SHP77 (cell line): ENCODE results near the gene ASIC1.

Experiments used
- DNase-seq, 2 experiments: peaks; one replicate each; lab custom pipeline; 2025; lab: John Stamatoyannopoulos, UW

ASIC1 gene

DNA sequence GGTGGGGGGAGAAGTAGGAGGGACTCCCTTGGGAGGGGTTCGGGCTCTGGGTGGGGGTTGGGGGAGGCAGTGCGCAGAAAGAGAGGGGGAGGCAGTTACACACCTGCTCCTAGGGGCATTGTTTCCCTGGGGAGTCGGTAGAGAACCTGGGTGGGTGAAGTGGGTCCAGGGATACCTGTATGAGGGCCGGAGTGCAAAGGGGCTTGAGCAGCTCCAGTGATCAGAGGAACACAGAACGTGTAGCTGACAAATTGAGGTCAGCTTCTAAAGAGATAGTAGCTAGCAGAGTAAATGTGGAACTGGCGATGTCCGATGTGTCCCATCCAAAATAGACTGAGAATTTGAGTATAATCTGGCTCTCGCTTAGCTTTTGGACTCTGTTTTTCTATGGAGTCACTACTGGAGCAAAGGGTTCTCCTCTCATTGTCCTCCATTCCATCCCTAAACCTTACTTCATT, 28.2 kb downstream of the ASIC1 start:
- DNase-seq: no peak

GRCh38 chr12:50086148-50086547, 28.8 kb downstream of the ASIC1 start:
- DNase-seq: no peak

DNA sequence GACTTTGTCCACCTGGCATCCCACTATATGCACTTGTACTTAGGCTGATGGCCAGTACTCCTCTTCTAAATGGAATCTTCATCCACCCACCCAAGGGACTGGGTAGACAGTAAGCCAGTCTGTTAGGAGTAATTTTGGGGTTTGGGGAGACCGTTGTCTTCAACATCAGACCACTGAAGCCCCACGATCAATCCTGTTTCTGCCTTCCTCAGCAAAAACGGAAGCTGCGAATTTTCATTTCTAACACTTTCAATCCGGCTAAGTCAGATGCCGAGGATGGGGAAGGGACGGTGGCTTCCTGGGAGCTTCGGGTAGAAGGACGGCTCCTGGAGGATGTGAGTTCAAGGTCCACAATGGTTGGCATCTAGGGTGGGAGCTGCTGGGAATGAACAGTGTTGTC, 29.8 kb downstream of the ASIC1 start:
- DNase-seq: no peak

DNA sequence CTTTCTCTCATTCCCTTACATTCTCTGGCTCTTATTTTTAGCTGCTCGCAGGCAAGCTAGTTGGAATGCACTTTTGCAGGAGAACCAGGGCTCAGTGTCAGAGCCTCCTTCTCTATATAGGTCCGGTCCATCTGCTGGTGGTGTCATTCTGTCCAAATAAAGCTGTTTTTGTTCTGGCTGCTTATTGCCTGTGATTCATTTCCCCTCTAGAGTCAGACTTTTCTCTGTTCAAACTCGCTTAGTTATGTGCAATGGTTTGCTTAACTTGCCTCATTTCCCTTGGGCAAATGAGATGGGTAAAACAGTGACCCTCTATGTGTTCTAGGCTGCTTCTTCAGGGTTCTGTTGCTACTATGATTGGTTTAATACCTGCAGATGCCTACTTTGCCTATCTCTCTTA, 30.6 kb downstream of the ASIC1 start:
- DNase-seq: no peak

DNA sequence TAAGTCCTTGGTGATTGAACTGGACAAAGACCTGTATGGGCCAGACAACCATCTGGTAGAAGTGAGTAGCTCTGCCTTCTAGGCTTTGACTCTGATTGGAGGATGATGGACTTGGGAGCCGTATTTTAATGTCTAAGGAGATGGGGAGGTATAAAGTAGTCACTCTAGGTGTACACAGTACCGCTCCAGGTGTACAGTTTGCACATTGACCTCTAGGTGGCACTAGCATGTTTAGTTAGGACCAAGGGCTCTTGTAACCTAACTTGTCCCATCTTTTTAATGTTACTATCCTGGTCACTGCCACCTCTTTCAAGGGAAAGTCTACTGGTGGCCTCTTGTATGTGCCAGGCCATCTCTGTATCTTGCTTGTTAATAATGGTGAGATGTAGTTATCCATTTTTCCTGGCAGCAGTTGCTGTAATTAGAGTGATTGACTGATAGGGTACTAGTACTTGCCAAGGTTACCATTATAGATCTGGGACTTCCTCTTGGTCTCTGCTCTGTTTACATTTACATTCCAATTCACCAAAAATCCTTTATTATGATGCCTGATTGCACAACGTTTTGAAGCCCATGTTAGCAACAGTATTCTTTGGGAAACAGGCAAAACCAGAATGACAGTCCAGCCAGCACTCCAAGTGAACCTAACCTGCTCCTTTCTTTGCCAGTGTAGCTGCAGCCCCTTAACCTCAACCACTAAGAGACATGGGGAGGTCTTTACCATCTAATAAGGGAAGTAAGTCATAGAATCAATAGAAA, 31.4 kb downstream of the ASIC1 start:
- peak; percentile 49 to 51 for DNase-seq

DNA sequence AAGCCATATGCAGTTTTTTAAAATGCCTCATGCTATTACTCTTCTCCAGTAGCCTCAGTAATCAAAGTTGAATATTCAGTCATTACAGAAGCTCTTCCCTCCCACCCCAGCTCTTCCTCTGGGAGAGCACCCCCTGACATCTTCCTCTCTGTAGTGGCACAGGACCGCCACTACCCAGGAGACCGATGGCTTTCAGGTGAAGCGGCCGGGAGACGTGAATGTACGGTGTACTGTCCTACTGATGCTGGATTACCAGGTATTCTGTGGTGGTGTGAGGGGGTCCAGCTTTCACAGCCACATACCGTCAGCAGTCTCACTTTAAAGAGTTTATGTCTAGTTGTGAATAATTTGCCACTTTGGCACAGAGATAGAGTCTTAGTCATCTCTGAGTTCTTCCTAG, 32.3 kb downstream of the ASIC1 start:
- no peak for DNase-seq

DNA sequence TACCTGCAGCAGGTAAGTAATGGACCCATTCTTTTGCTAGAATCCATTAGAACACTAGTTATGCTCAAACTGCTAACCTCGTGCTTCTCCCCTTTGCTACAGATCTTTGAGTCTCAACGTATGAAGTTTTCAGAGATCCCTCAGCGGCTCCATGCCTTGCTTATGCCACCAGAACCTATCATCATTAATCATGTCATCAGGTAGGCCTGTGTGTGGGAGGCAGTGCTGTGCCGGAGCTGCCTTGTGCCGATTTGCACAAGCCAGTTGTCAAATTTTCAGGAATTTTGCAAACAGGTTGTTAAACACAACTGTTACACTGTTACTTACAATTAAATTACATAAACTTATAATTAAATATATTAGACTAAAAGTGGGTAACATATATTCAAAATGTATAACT, 33.0 kb downstream of the ASIC1 start:
- no peak for DNase-seq

GRCh38 chr12:50097952-50098351, 40.6 kb downstream of the ASIC1 start:
- no peak for DNase-seq

DNA sequence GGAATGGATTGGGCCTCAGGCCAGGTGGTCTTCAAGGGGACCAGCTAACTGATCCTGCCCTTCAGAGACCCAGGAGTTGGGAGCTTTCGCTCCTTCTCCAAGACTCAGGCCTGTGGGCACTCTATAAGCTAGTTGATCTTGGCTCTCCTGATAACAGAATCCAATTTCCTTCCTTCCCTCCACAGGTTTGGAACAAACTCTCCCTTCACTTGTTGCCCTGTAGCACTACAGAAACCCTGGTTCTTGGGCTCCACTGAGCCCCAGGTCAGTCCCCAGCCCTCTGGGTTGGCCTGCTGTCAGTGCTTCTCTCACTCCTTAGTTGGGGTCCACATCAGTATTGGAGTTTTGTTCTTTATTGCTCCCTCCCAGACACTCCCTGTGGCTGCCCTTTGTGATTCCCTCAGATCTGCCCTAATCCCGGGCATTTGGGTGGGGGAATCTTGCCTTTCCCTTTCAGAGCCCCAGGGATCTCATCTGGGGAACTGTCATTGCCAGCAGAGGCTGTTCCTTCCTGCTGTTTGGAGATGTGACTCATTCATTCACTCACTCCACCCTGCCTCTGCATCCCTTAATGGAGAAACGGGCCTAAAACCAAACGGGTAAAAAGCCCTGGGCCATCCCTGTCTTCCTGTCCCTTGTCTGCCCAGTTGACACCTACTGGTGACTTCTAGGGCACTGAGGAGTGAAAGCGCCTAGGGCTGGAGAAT, 42.1 kb downstream of the ASIC1 start:
- DNase-seq: no peak

DNA sequence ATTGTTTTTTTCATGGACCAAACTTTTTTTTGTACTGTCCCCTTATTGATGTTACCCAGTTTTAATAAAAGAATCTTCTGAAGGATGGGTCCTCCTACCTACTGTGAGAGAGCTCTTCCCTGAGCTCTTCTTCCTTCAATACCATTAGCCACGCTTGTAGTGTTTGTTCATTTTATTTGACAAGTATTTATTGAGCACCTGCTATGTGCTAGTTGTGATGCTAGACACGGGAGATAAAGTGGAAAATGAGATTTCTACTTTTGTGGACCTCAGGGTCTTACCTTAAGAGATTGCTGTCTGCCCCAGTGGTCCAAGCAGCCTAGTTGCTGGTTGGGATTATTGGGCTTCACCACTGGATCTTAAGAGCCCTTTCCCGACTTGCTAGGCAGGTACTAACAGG, 43.2 kb downstream of the ASIC1 start:
- no peak for DNase-seq

DNA sequence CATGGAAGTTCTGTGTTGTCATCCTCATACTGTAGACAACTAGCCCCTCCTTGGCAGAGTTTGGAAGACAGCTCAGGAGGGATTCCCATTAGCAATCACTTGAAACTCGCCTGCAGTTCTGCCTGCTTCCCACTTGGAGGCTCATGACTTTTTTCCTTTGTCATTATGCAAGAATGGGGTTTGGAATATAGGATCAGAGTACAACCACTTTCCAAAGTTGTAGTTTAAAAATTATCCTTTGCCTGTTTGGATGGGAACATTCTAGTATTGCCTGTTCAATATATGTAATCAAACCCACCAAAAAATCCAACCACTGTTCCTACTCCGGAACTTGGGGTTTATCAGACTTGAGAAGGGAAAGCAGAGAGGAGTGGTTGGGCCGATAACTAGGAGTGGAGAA, 44.3 kb downstream of the ASIC1 start:
- no peak for DNase-seq

DNA sequence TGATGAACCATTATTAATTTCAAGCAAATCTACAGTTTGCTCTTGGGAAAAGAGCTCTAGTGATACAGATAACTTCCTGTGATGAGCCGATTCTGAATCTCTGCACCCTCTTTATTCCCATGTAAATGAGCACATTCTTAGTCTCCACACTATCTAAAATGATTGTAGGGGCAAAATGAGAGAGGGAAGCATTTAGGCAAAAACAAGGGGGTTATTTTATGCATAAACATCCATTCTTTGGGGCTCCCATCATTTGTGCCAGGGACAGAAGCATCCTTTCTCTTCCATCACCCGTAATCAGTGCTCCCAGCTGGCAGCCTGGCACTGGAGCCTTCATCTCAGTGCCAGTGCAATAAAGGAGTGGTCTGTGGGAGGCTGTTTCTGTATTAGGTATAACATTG, 44.7 kb downstream of the ASIC1 start:
- DNase-seq: no peak

DNA sequence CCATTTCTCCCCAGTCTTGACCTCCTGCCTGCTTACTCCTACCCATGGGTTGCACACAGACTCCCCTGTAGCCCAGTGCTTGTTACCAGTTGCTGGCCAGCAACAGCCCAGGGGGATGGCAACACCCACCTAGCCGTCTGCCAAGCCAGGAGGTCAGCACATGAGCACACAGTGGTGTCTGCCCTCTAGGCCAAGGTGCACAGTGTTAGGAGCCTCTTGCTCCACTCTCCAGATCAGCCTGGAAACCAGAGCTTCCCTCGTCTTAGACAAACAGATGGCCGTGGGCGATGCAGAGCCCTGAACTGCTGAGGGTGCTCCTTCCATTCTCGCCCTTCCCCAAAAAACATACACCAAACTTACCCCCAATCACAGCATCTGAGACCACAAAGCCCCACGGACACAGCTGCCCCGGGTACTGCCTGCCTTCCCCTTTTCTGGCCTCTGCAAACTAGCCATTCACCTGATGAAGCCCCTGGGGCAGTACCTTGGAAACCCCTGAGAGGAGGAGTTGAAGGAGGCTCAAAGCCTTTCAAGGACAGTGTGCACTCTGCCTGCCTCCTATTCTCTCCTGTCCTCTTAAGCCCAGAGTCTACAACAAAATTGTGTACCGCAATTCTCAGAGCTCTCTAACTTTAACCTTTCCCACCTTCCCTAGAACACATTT, 45.4 kb downstream of the ASIC1 start:
- DNase-seq: no peak

DNA sequence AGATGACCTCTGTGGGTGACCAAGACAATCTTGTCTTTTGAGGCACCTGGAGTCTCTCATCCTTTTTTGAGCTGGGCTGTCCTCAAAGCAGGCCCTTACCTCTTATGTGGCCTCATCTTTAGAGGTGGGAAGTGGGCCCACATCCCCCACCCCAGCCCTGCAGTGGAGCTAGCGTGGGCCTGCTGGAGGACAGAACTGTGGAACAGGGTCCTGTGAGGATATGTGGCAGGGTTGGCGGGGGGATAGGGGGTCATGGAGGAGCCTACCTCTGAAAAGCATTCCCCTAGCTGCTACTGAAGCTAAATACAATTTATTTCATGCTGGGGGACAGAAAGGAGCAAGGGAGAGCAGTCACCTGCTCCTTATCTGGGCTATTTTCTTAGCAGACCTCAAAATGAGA, 46.0 kb downstream of the ASIC1 start:
- DNase-seq: no peak

GRCh38 chr12:50103767-50104321, 46.4 kb downstream of the ASIC1 start, which contains the start of gene GPD1:
Gene GPD1, plus strand, starts transcription at chr12:50104008. Its CDS starts 43 bp downstream, at chr12:50104051.
- peak; percentile 65 to 77 for DNase-seq

GRCh38 chr12:50104417-50105366, 47.3 kb downstream of the ASIC1 start:
- DNase-seq: no peak

GRCh38 chr12:50105913-50106450, 48.6 kb downstream of the ASIC1 start:
- DNase-seq: no peak

DNA sequence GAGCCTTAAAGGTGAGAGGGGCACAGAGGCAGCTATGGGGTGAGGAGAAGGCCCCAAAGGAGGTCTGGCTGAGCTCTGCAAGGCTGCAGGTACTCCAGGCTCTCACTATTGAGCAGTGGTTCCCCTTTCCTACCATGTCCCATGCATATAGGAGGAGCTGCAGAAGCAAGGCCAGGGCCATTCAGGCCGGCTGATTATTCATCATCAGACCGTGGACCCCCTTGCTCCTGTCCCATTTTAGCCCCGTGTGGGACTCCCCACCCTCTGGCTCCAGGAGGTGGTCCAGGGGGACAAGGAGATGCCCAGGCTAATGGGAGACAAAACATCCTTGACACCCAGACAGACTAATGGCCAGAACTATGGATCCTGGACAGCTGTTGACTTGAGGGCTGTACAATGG, 49.5 kb downstream of the ASIC1 start:
- DNase-seq: no peak

DNA sequence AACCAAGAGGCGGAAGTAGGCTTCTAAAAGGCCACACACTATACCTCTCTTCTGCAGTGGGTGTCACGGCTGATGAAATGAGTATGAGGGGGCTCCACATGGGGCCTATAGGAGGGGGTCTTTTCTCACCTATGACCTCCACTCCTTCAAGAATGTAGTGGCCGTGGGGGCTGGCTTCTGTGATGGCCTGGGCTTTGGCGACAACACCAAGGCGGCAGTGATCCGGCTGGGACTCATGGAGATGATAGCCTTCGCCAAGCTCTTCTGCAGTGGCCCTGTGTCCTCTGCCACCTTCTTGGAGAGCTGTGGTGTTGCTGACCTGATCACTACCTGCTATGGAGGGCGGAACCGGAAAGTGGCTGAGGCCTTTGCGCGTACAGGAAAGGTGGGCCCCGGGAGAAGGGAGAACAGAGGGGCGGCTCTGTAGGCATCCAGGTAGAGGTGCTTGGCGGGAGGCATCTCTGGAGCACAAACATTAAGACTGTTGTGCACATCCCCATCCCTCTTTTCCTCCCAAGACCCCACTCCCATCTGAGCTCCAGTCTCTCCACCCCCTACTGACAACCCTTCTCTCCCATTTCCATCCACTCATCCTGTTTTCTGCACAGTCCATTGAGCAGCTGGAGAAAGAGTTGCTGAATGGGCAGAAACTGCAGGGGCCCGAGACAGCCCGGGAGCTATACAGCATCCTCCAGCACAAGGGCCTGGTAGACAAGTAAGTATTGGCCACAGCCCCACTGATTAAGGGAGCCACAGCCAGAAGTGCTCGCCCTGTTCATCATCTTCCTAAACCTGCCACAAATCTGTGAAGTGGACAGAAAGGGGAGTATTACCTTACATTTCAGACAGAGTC, 50.2 kb downstream of the ASIC1 start:
- DNase-seq: no peak

DNA sequence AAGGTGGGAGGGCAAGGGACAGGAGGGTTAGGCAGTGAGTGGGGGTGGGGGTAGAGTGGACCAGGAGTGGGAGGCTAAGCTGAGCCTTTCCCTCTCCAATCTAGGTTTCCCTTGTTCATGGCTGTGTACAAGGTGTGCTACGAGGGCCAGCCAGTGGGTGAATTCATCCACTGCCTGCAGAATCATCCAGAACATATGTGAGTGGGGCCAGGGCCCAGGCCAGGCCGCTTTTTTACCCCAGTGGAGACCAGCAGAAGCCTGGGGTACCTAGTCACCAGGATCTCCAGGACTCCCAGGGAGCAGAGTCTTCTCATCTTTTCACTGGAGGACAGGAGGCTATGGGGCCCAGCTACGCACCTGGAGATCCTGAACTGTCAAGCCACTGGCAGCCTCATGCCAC, 51.9 kb downstream of the ASIC1 start:
- no peak for DNase-seq
